HepG2 (cell line): ENCODE data around the gene CNTN4.

Experiments
- NR1H2 ChIP-seq: sonication (generic); formaldehyde crosslinking; IDR thresholded peaks from 2 replicates; pipeline ENCODE4 v1.8.1; 2022; ENCODE audit warnings: low read depth, missing genetic modification reagents, borderline replicate concordance
- TF ChIP-seq, protein P1 (sequence below): sonication (generic); formaldehyde crosslinking; IDR thresholded peaks from 2 replicates; pipeline ENCODE4 v1.4.0; 2020; ENCODE audit warnings: missing genetic modification reagents

- TF ChIP-seq, protein P1, sequence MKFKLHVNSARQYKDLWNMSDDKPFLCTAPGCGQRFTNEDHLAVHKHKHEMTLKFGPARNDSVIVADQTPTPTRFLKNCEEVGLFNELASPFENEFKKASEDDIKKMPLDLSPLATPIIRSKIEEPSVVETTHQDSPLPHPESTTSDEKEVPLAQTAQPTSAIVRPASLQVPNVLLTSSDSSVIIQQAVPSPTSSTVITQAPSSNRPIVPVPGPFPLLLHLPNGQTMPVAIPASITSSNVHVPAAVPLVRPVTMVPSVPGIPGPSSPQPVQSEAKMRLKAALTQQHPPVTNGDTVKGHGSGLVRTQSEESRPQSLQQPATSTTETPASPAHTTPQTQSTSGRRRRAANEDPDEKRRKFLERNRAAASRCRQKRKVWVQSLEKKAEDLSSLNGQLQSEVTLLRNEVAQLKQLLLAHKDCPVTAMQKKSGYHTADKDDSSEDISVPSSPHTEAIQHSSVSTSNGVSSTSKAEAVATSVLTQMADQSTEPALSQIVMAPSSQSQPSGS (CRISPR knock-in tag): no peak
- no peak for TF ChIP-seq NR1H2
These were observed 791.1 kb downstream of the CNTN4 start for GRCh38 chr3:2889736-2890135.
